CD14-positive monocyte (primary cell): ENCODE measurements around the gene DNAAF5. TPM values are rescaled to one million over a fixed set of nuclear protein-coding genes. Genes with fewer than 3 reads are reported as not detected.

Experiments used
- DNase-seq, 3 donors: peaks; one replicate each; pipeline ENCODE4 v3.0.0-alpha.2; 2011 to 2022
- H2AFZ ChIP-seq: 2 replicates; pipeline ENCODE4 v1.6.0; 2012; ENCODE audit warnings: mild to moderate bottlenecking, low read depth, low read length, inconsistent platforms; ENCODE audit not compliant: insufficient read depth, poor library complexity, severe bottlenecking
- H3K27ac ChIP-seq, 2 donors: 1 replicate in 1 of 2; 2 replicates in 1 of 2; pipeline ENCODE4 v1.5.1; 2012 to 2013; ENCODE audit warnings: low read length in 2 of 2, control low read depth in 1 of 2, inconsistent platforms in 1 of 2, low read depth in 1 of 2, mild to moderate bottlenecking in 1 of 2
- H3K27me3 ChIP-seq, 2 donors: one replicate each; pipeline versions ENCODE4 v1.6.0 to v1.6.1; 2011 to 2013; ENCODE audit warnings: low read length in 2 of 2; ENCODE audit not compliant: control insufficient read depth in 2 of 2, insufficient read depth in 2 of 2
- H3K36me3 ChIP-seq, 2 donors: replicated peaks in 1 of 2; 1 replicate in 1 of 2; 2 replicates in 1 of 2; pipeline versions ENCODE4 v1.5.1 to v1.6.1; 2012 to 2013; ENCODE audit warnings: low read length in 2 of 2, control low read depth in 1 of 2, inconsistent platforms in 1 of 2, mild to moderate bottlenecking in 1 of 2; ENCODE audit not compliant: insufficient read depth in 2 of 2, control insufficient read depth in 1 of 2
- H3K4me1 ChIP-seq, 2 donors: 1 replicate in 1 of 2; 2 replicates in 1 of 2; pipeline versions ENCODE4 v1.5.1 to v1.6.1; 2012 to 2013; ENCODE audit warnings: low read length in 2 of 2, control low read depth in 1 of 2, inconsistent platforms in 1 of 2, mild to moderate bottlenecking in 1 of 2, moderate library complexity in 1 of 2; ENCODE audit not compliant: insufficient read depth in 2 of 2, control insufficient read depth in 1 of 2
- H3K4me2 ChIP-seq: replicated peaks from 2 replicates; pipeline ENCODE3; 2012; ENCODE audit warnings: low read length, moderate library complexity, mild to moderate bottlenecking; ENCODE audit not compliant: poor library complexity, severe bottlenecking; ENCODE audit errors: extremely low read depth
- H3K4me3 ChIP-seq, 3 experiments: fragments of 200-600 bp in 1 of 3; sonication (generic) in 1 of 3; replicated peaks in 1 of 3; 1 replicate in 2 of 3; 2 replicates in 1 of 3; pipeline ENCODE4 v1.5.1; 2011 to 2013; ENCODE audit warnings: low read length in 3 of 3, mild to moderate bottlenecking in 3 of 3, control low read depth in 2 of 3, low read depth in 2 of 3, inconsistent platforms in 1 of 3, moderate library complexity in 1 of 3
- H3K79me2 ChIP-seq: 2 replicates; pipeline ENCODE4 v1.6.0; 2012; ENCODE audit warnings: mild to moderate bottlenecking, control low read depth, inconsistent platforms, low read length, moderate library complexity; ENCODE audit not compliant: insufficient read depth
- H3K9ac ChIP-seq: 2 replicates; pipeline ENCODE4 v1.6.0; 2017; ENCODE audit warnings: low read length, mild to moderate bottlenecking; ENCODE audit not compliant: insufficient read depth, poor library complexity, severe bottlenecking
- H3K9me3 ChIP-seq, 2 donors: replicated peaks in 1 of 2; 1 replicate in 1 of 2; 2 replicates in 1 of 2; pipeline versions ENCODE4 v1.5.1 to v1.6.1; 2012 to 2013; ENCODE audit warnings: low read length in 2 of 2, control low read depth in 1 of 2; ENCODE audit not compliant: control insufficient read depth in 1 of 2, insufficient read depth in 1 of 2
- H4K20me1 ChIP-seq: 2 replicates; pipeline ENCODE4 v1.6.0; 2012; ENCODE audit warnings: mild to moderate bottlenecking, low read length, control low read depth, moderate library complexity; ENCODE audit not compliant: insufficient read depth
- H3K27ac Mint-ChIP-seq, 7 donors: one replicate each; pipeline ENCODE4 v1.8.0; 2020; ENCODE audit warnings: mild to moderate bottlenecking in 7 of 7, mixed read lengths in 7 of 7, moderate library complexity in 6 of 7, inconsistent platforms in 2 of 7
- H3K27me3 Mint-ChIP-seq, 3 donors: one replicate each; pipeline ENCODE4 v1.8.0; 2021 to 2022; ENCODE audit warnings: low read depth in 3 of 3, mild to moderate bottlenecking in 3 of 3, mixed read lengths in 3 of 3, moderate library complexity in 3 of 3, inconsistent platforms in 1 of 3
- H3K36me3 Mint-ChIP-seq, 2 donors: one replicate each; pipeline ENCODE4 v1.8.0; 2020; ENCODE audit warnings: mixed read lengths in 2 of 2, inconsistent platforms in 1 of 2, mild to moderate bottlenecking in 1 of 2
- H3K4me1 Mint-ChIP-seq: one replicate; pipeline ENCODE4 v1.8.0; 2020; ENCODE audit warnings: mild to moderate bottlenecking, mixed read lengths
- H3K4me3 Mint-ChIP-seq, 2 donors: one replicate each; pipeline ENCODE4 v1.8.0; 2020; ENCODE audit warnings: mild to moderate bottlenecking in 2 of 2, mixed read lengths in 2 of 2, moderate library complexity in 1 of 2
- H3K9me3 Mint-ChIP-seq, 7 donors: one replicate each; pipeline ENCODE4 v1.8.0; 2020 to 2022; ENCODE audit warnings: mixed read lengths in 7 of 7, mild to moderate bottlenecking in 6 of 7, moderate library complexity in 6 of 7, inconsistent platforms in 2 of 7
- CTCF ChIP-seq: fragments of 200-600 bp; IDR thresholded peaks from one replicate; pipeline ENCODE4 v1.8.0; 2022; ENCODE audit warnings: antibody characterized with exemption, mild to moderate bottlenecking
- WGBS: methylation state at CpG from one replicate; pipeline ENCODE4 v1.1.5; 2013; ENCODE audit warnings: missing lambda C conversion rate; ENCODE audit not compliant: insufficient coverage; 5-methylcytosine and 5-hydroxymethylcytosine counted together
- intact Hi-C, 2 donors: fragments of 100-400 bp; cut with micrococcal nuclease; formaldehyde crosslinking; loops; one replicate each; pipeline versions ENCODE4 v1.15.0 to v1.15.1; 2023
- polyA plus RNA-seq, 3 donors: library from polyadenylated mRNA; depleted of rRNA in 1 of 3; unstranded in 2 of 3; stranded (reverse) in 1 of 3; fragments of 300-500 nt in 2 of 3; fragments of >200 nt in 1 of 3; fragmentation: Illumina TruSeq in 2 of 3; gene quantifications; 1 replicate in 2 of 3; 2 replicates in 1 of 3; pipeline ENCODE4 v1.2.3, GENCODE V29; 2012 to 2021

The DNAAF5 gene
- polyA plus RNA-seq, 3 donors = 1.2 to 9.6 (median 2.0) TPM

- H3K9me3 ChIP-seq = no peaks in the 10 kb centered on the region
- Mint-ChIP-seq H3K4me1 (peaks cover 52% of the 10 kb centered on the region), H3K27me3 (peaks cover 35 to 58% (median 37%) of the 10 kb centered on the region in 3 donors), H3K4me3 (peak overlapping the region; percentile 87 to 95), H3K36me3 (peaks cover 29 to 31% of the 10 kb centered on the region in 2 donors), H3K27ac (peak overlapping the region in 5 of 7 donors; percentile 10 to 80 (median 52)), H3K9me3 (peaks cover 0 to 5% (median 2%) of the 10 kb centered on the region in 7 donors)
- peak overlapping the region; percentile 96 for H3K4me2 ChIP-seq
- no peak for DNase-seq
- peaks cover 51% of the 10 kb centered on the region for H4K20me1 ChIP-seq
- H3K36me3 ChIP-seq = no peaks in the 10 kb centered on the region
- H3K27me3 ChIP-seq = peaks cover 2 to 26% of the 10 kb centered on the region in 2 donors
- no peak for TF ChIP-seq CTCF
- intact Hi-C loops = loop anchor here (5.0 to 10.0 kb wide), 2 partner anchors 55 to 158 kb away; partner anchors contain the start of gene COX19 (in 1 of the 2)
- H3K9ac ChIP-seq = peak overlapping the region; percentile 75
- H3K4me1 ChIP-seq = peaks cover 38 to 52% of the 10 kb centered on the region in 2 donors
- H2AFZ ChIP-seq = peak overlapping the region; percentile 79
- H3K27ac ChIP-seq = peak overlapping the region in 1 of 2 donors; percentile 41
- WGBS = under 1% methylated on average over 82 of the region's 88 CpGs
- peaks cover 45% of the 10 kb centered on the region for H3K79me2 ChIP-seq
- peak overlapping the region; percentile 63 to 82 (median 77) for H3K4me3 ChIP-seq
Measured at GRCh38 chr7:816751-817671, 90.5 kb downstream of the DNAAF5 start.

GRCh38 chr7:818031-818699 lies 91.7 kb downstream of the DNAAF5 start:
- Histone ChIP-seq H3K27ac (no peak overlapping the region), H2AFZ (no peak overlapping the region), H3K4me3 (no peak overlapping the region), H3K27me3 (peaks cover 2 to 26% of the 10 kb centered on the region in 2 donors), H3K79me2 (peaks cover 57% of the 10 kb centered on the region), H4K20me1 (peaks cover 62% of the 10 kb centered on the region), H3K4me2 (peak overlapping the region; percentile 1), H3K4me1 (peaks cover 27 to 40% of the 10 kb centered on the region in 2 donors), H3K36me3 (peaks cover 0 to 10% of the 10 kb centered on the region in 2 donors), H3K9ac (no peak overlapping the region), H3K9me3 (no peaks in the 10 kb centered on the region)
- TF ChIP-seq CTCF = peak; percentile 69
- 92% methylated on average over 5 of the region's 8 CpGs for WGBS
- Mint-ChIP-seq H3K27me3 (peaks cover 35 to 63% (median 37%) of the 10 kb centered on the region in 3 donors), H3K4me3 (peak overlapping the region; percentile 2 to 95), H3K27ac (peak overlapping the region in 1 of 7 donors; percentile 36), H3K4me1 (peaks cover 41% of the 10 kb centered on the region), H3K9me3 (peaks cover 0 to 5% (median 2%) of the 10 kb centered on the region in 7 donors), H3K36me3 (peaks cover 37 to 39% of the 10 kb centered on the region in 2 donors)
- DNase-seq = peak in 1 of 3 donors; percentile 24
- intact Hi-C loops = loop anchor here (5.0 to 10.0 kb wide), 2 partner anchors 54 to 157 kb away; partner anchors contain the start of gene COX19 (in 1 of the 2)
